ENCODE results near the gene CUX1.

- TF ChIP-seq CTCF (tag by site-specific recombination; IDR thresholded peaks at IDR 0.05): no peak
- TF ChIP-seq ZNF639 (tag by site-specific recombination; IDR thresholded peaks at IDR 0.05): no peak
- no peak for TF ChIP-seq ZNF791 (tag by site-specific recombination; IDR thresholded peaks at IDR 0.05)
- TF ChIP-seq ZSCAN5A (tag by site-specific recombination; IDR thresholded peaks at IDR 0.05): no peak
Observed at GRCh38 chr7:102215711-102216110, 398.3 kb downstream of the CUX1 start.
